HG03095 (cell line): Measurements from ENCODE around the gene NPIPB4.
A peak's percentile ranks its signal among the peaks of the same experiment; 100 is the strongest.
"Not testable (repeated sequence)": the region's sequence is repeated elsewhere in the genome, so short reads cannot be mapped to it uniquely, and the experiment has no call there.

ENCODE experiments used
- ATAC-seq: cut with Tn5 transposase; IDR thresholded peaks from one replicate; pipeline ENCODE4 v1.9.1; 2021; ENCODE audit warnings: moderate library complexity; ENCODE audit not compliant: unreplicated experiment

NPIPB4 gene

DNA sequence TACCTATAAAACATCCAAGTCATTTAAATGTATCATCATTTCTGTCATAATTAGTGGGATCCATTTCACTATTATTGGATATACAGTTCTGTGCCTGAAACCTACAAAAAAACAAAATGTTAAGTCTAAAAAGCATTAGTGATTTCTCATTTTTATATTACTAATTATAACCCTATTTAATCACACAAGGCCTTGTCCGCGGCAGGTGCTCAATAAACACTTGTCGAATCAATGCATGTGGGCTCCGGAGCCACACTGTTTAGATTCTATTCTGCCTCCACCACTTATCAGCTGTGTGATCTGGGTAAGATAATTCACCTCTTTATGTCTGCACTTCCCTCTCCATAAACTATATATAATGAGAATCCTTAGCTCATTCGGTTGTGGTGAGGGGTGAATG lies at the start of gene NPIPB4:
Gene NPIPB4, minus strand, starts transcription at position 101 of the 400 bp plus-strand sequence. CDS start 378 bp downstream, outside the sequence.
- ATAC-seq = not testable (repeated sequence)

DNA sequence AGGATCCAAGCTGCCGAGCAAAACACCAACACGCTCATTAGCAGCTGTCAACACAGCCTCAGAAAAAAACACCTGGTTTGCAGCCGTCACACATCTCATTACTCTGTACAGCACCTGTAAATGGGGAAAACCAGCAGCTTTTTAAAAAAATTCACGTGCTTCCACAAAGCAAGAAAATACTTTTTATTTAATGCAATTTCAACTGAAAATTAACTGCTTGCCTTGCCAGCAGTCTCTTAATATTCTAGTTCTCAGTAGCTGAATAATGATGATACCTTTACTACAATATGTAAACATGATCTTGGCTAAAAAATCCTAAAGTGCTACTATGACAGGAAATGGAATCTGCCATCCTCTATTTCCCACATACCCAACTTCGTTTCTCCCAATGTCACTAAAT lies 41.4 kb upstream of the NPIPB4 start:
- not testable (repeated sequence) for ATAC-seq

GRCh38 chr16:21881988-21882387 lies 24.4 kb upstream of the NPIPB4 start:
- ATAC-seq = not testable (repeated sequence)

DNA sequence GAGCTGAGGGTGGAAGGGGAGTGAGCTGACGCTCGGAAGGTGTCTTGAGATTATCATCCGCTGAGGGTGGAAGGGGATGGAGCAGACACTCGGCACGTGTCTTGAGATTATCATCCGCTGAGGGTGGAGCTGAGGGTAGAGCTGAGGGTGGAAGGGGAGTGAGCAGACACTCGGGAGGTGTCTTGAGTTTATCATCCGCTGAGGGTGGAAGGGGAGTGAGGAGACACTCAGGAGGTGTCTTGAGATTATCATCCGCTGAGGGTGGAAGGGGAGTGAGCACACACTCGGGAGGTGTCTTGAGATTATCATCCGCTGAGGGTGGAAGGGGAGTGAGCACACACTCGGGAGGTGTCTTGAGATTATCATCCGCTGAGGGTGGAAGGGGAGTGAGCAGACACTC lies 20.4 kb downstream of the NPIPB4 start:
- ATAC-seq = not testable (repeated sequence)

DNA sequence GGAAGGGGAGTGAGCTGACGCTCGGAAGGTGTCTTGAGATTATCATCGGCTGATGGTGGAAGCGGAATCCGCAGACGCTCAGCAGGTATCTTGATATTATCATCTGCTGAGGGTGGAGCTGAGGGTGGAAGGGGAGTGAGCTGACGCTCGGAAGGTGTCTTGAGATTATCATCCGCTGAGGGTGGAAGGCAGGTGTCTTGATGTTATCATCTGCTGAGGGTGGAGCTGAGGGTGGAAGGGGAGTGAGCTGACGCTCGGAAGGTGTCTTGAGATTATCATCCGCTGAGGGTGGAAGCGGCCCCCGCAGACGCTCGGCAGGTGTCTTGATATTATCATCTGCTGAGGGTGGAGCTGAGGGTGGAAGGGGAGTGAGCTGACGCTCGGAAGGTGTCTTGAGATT lies 21.2 kb downstream of the NPIPB4 start:
- ATAC-seq = not testable (repeated sequence)

- not testable (repeated sequence) for ATAC-seq
Observed at GRCh38 chr16:21835747-21836146, 21.8 kb downstream of the NPIPB4 start.

- ATAC-seq = not testable (repeated sequence)
Observed at GRCh38 chr16:21834211-21834610, 23.3 kb downstream of the NPIPB4 start.

- ATAC-seq = not testable (repeated sequence)
Observed at GRCh38 chr16:21829929-21830328, 27.6 kb downstream of the NPIPB4 start.

DNA sequence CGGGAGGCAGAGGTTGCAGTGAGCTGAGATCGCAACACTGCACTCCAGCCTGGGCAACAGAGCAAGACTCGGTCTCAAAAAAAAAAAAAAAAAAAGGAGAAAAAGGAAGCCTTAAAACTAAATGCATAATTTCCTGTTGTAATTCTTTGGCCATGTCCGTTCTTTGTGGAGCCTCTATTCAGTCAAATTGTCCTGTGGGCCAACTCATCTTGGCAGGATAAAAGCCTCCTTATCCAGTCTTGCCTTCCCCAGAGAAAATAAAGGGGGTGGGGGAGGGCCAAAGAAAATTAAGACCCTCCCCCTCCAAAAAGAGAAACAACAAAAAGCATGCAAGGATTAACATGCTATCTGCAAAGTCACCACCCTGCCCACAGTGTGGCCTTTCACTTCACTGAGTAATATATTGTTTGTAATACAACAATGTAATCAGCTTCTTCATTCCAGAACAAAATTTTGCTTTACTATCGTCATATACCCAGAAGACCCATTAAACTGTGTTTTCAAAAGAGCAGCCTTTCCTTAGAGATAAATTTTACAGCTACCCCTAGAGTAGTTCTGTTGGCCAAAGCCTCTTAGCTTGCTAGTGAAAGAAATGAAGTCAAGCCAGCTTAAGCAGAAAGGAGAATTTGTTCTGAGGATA lies 31.4 kb downstream of the NPIPB4 start:
- ATAC-seq = not testable (repeated sequence)

- ATAC-seq = not testable (repeated sequence)
Observed at GRCh38 chr16:21825526-21825925, 32.0 kb downstream of the NPIPB4 start.

DNA sequence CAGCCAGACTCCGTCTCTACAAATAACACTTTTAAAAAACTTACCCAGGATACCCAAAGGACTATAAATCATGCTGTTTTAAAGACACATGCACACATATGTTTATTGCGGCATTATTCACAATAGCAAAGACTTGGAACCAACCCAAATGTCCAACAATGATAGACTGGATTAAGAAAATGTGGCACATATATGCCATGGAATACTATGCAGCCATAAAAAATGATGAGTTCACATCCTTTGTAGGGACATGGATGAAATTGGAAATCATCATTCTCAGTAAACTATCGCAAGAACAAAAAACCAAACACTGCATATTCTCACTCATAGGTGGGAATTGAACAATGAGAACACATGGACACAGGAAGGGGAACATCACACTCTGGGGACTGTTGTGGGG lies 34.3 kb downstream of the NPIPB4 start:
- ATAC-seq = not testable (repeated sequence)

DNA sequence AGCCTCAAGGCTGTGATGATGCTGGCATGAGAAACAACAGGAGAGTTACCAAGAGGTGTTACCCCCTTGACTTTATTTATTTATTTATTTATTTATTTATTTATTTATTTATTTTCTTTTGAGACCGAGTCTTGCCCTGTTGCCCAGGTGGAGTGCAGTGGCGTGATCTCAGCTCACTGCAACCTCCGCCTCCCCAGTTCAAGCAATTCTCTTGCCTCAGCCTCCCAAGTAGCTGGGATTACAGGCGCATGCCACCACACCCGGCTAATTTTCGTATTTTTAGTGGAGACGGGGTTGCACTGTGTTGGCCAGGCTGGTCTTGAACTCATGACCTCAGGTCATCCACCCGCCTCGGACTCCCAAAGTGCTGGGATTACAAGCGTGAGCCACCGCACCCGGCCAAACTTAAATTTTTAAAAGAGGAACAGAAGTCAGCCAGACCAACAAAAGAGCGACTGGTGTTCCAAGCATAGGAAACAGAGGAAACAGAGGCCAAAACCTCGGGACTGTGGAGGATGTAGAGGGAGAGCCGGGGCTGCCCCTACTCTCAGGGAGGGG lies 36.6 kb downstream of the NPIPB4 start:
- ATAC-seq = not testable (repeated sequence)

DNA sequence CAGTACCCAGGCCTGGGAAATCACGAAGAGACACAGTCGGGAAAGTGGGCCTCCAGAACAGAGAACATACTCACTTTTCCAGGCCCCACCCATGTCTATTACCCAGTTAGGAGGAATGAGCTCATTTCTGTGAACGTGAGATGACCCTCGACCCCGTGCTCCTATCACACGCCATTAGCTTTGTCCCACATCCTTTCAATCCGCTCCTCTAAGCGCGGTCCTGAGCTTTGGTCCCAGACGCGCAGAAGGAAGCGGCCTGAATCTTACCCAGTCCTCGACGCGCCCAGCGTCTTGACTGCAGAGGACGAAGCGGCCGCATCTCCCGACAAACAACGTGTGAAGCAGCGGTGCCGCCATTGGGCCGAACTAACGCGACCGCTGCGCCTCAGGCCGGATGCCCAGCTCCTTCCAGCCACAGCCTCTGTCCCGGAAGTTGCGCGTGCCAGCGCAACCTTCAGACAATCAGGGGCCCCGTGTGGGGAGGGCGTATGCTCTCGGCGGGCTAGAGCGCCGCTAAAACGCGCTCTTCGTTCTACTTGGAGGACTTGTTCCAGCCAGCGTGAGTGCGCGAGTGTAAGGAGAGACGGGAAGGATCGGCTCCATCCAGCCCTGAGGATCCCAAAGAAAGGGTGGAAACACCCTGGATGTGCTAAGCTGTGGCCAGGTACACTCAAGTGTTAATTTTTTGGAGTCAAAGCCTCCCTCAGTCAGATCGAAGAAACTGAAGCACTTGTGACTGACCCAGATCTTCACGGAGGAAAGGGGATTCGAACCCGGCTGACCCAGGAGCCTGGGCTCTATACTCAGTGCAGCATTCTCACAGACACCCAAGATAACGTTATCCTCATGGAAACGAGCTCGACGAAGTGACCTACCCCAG lies 37.3 kb downstream of the NPIPB4 start:
- peak; percentile 80 for ATAC-seq

DNA sequence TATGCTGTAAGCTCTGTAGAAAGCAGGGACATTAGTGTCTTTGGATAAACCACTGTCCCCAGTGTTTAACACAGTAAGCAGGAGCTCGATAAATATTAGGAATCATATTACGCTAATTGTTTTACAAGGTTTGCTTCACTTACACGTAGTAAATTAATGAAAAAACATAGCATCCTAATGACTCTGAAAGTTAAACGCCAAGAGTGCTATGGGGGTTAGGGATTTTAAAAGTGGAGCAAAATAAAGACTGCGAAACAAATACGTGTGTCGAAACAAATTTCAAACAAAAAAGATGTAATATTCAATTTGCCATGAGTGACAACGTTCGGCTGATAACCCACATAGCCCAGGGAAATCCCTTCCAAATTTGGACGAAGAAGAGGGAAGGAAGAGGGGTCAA lies 37.9 kb downstream of the NPIPB4 start:
- ATAC-seq = not testable (repeated sequence)

DNA sequence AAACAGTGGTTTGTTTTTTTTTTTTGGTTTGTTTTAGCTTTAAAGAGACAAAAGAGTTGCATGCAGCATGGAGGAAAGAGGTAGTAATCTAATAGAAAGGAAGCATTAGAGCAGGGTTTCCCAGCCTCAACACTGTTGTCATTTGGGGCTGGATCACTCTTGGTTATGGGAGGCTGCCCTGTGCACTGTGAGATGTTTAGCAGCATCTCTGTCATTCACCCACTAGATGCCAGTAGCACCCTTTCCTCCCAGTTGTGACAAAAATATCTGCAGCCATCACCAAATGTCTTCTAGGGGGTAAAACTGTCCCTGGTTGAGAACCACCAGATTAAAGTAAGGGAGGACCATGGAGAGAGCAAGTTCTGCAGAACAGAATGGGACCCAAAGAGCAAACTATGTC lies 40.5 kb downstream of the NPIPB4 start:
- not testable (repeated sequence) for ATAC-seq

DNA sequence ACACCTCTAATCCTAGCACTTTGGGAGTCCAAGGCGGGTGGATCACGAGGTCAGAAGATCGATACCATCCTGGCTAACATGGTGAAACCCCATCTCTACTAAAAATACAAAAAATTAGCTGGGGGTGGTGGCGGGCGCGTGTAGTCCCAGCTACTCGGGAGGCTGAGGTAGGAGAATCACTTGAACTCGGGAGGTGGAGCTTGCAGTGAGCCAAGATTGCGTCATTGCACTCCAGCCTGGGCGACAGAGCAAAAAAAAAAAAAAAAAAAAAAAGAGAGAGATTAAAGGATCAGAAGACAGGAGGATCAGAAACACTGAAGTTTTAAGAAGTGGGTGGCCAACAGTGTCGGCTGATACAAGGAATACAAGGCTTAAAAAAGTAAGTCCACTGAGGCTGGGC lies 41.9 kb downstream of the NPIPB4 start:
- ATAC-seq = not testable (repeated sequence)

DNA sequence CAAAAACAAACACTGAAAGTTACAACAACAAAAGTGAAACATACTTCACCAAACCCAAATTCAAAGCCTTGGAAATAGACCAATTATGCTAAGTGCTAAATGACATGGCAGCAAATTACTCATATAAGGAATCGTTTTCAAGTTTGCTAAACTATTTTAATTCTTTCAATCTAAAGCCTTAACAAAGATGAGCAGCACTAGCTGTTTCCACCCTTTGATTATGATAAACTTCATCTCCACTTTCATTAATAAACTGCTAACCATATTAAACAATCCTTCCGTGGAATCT lies 55.2 kb downstream of the NPIPB4 start:
- ATAC-seq = not testable (repeated sequence)

DNA sequence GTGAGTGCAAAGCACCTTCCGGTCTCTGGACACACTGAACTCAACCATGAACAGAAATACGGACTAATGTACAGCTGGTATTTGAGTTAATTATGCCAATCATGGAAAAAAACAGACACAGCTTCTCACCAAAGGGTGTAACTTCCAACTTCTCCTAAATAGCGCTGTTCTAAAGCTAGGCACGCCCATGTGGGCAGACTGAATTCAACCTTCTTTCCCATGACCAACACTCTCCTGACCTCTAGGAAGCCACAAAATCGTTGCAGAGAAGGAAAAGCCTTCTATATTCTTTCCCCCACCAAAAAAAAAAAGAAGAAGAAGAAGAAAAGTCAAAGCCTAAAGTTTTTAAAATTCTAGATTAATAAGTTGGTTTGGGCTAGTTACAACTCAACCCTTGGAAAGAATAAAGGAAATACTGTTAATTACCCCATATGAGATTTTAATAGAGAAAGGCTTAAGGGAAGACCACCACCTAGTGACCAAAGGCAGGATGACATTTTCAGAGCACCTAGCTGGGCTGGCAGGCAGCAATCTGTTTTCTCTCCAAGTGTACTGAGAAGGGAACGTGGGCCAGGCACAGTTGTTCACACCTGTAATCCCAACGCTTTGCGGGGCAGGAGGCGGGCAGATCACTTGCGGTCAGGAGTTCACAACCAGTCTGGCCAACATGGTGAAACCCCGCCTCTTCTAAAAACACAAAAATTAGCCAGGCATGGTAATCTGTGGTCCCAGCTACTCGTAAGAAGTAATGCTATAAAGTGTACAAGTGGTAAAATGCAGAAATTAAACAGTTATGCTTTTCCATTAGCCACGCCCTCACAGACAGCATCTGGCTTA lies 55.8 kb downstream of the NPIPB4 start:
- ATAC-seq = not testable (repeated sequence)

DNA sequence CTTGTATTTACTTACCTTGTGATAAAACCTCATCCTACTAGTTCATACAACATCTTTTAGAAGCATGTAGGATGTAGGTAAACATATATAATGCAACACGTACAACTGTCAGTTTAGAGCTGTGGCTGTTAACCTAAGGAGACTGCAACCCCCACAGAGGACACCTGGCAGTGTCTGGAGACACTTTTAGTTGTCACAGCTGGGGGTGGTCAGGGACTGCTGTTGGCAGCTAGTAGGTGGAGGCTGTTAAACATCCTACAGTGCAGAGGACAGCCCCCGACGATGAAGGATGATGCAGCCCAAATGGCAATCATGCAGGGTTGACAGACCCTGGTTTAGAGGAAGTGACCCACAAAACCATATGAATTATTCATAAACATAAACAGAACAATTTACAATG lies 59.0 kb downstream of the NPIPB4 start:
- ATAC-seq = not testable (repeated sequence)

DNA sequence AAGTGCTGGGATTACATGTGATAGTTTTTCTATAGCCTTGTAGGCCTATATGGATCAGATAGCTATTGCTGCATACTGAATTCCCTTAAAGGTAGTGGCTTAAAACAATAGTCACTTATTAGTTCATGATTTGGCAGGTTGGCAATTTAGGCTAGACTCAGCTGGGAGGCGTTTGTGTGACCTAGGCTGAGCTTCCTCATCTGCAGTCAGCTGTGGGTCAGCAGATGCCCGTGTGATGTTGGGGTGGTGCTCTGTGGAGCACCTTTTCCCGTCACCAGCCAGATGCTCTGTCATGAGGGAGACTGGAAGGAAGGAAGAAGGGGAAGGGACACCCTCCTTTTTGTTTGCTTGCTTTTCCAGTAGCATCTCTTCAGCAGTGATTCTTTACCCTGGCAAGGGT lies 64.2 kb downstream of the NPIPB4 start:
- ATAC-seq = not testable (repeated sequence)

DNA sequence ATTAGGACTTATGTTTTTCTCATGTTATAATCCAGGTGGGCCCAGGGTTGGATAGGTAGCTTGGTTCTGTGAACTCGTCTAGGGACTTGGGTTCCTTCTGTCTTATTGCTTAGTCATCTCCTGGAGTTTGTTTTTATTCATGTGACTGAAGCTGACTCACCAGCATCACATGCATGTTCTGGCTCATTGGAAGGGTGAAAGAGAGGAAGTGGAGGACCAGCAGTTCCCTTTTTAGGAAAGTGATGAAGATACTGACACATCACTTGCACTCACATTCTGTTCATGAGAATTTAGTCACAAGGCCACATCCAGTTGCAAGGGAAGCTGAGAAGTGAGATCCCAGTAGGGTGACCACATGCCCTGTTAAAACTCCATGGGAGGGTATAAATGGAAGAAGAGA lies 67.0 kb downstream of the NPIPB4 start:
- ATAC-seq = not testable (repeated sequence)
